GM23248 (cell line): ENCODE measurements around the gene ZHX3.

Source experiments
- EZH2 ChIP-seq: fragments of 200-600 bp; sonication (generic); IDR thresholded peaks from 2 replicates; pipeline ENCODE4 v1.6.1; 2018; ENCODE audit warnings: antibody characterized with exemption, mild to moderate bottlenecking; ENCODE audit not compliant: insufficient read depth, poor library complexity, severe bottlenecking
- EZH2phosphoT487 ChIP-seq: fragments of 200-600 bp; sonication (generic); IDR thresholded peaks from 2 replicates; pipeline ENCODE4 v1.6.1; 2018; ENCODE audit warnings: antibody characterized with exemption, moderate library complexity, mild to moderate bottlenecking, low read depth; ENCODE audit not compliant: insufficient read depth

- TF ChIP-seq EZH2phosphoT487 (no peak), EZH2 (no peak)
These were observed 38.6 kb downstream of the ZHX3 start for GRCh38 chr20:41278936-41279335.
